Esophagus squamous epithelium (tissue), 4 donors: ENCODE results near the gene OR6C65.
"Not testable (repeated sequence)": the region's sequence is repeated elsewhere in the genome, so short reads cannot be mapped to it uniquely, and the experiment has no call there.

Experiments used
- CTCF ChIP-seq, 6 experiments: fragments of 450-650 bp in 4 of 6; fragments of 200-600 bp in 2 of 6; sonication (generic) in 2 of 6; IDR thresholded peaks; one replicate each; pipeline ENCODE4 v1.5.1; 2016 to 2019; ENCODE audit warnings: antibody characterized with exemption in 6 of 6, mild to moderate bottlenecking in 4 of 6, moderate library complexity in 4 of 6
- POLR2A ChIP-seq, 4 donors: fragments of 450-650 bp; IDR thresholded peaks; one replicate each; pipeline ENCODE4 v1.6.1; 2017; ENCODE audit warnings: antibody characterized with exemption in 4 of 4, mild to moderate bottlenecking in 4 of 4, moderate library complexity in 3 of 4

DNA sequence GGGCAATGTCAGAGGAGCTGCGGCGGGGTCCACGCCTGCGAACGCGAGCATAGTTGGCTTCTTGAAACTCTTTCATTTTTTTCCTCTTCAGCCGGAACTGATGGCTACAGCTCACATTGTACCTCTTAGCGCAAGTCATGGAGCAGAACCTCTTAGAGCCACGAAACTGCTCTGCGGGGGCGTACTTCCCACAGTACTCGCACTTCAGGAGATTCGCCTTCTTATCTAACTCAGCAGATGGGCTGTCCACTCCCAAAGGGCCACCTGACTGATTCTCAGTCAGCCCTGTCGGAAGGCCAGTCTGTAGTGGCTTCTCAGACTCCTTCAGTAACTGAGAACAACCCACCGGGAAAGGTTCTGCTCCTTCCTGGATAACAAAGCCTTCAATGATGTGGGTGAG lies 11.8 kb downstream of the OR6C65 start:
- TF ChIP-seq CTCF, POLR2A (IDR thresholded peaks at IDR 0.05): not testable (repeated sequence)
